HG03558 (cell line): ENCODE data around the gene IL9.

Source experiments
- ATAC-seq: cut with Tn5 transposase; IDR thresholded peaks from one replicate; pipeline ENCODE4 v1.9.1; 2021; ENCODE audit warnings: moderate number of reproducible peaks; ENCODE audit not compliant: unreplicated experiment; ENCODE audit errors: extremely low read depth

The IL9 gene

GRCh38 chr5:135894276-135894675, 1.4 kb downstream of the IL9 start:
- no peak for ATAC-seq

GRCh38 chr5:135891791-135892190, 3.9 kb downstream of the IL9 start:
- no peak for ATAC-seq

DNA sequence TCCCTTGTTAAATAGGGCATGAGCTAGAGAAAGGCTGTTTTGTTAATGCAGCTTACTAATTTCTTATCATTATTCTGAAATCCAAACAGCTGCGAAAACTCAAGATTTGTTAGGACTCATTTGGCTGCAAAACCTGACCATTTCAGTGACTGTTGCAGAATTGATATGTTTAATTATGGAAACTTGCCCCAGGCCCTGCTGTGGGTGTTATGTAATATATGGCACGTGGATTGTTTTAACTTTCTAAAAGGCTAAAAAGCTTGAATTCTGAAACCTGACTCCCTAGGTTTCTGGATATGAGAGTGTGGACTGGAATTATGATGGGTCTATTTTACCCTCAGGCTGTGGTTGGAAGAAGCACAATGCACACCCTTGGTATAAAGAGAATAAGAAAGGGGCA, 4.4 kb downstream of the IL9 start:
- no peak for ATAC-seq

DNA sequence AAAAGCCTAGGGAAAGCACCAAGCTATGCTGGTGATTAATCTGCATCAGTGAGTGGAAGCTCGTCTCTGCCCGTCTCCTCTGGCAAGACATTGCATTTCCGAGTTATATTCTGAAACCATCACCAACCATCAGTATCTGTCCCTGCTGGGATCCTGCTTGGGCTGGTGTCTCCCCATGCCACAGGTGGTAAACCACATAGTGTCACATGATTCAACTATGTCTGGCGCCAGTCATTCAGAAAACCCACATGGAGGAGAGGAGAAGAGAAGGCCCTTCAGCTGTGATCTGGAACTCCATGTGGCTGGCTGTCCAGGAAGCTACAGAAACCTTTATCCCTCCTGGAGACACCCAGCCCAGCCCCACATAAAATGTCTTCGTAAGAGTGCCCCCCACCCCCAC, 4.8 kb downstream of the IL9 start:
- ATAC-seq = peak; percentile 56

DNA sequence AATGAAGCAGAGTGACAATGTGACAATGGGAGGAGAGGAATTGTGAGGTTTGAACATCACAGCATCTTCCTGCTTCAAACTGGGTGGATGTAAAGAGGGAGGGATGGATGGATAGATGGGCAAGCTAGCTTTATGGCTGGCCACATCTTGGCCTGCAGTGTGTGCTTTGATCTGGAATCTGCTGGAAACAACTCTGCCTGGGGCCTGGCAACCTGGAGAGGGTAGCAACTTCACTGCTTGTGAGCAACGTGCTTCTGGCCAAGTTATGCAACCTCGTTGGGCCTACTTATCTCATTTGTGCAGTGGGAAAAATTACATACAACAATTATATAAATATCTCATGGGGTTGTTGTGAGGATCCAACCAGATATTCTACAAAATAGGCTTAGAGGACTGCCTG, 5.3 kb downstream of the IL9 start:
- ATAC-seq = no peak

DNA sequence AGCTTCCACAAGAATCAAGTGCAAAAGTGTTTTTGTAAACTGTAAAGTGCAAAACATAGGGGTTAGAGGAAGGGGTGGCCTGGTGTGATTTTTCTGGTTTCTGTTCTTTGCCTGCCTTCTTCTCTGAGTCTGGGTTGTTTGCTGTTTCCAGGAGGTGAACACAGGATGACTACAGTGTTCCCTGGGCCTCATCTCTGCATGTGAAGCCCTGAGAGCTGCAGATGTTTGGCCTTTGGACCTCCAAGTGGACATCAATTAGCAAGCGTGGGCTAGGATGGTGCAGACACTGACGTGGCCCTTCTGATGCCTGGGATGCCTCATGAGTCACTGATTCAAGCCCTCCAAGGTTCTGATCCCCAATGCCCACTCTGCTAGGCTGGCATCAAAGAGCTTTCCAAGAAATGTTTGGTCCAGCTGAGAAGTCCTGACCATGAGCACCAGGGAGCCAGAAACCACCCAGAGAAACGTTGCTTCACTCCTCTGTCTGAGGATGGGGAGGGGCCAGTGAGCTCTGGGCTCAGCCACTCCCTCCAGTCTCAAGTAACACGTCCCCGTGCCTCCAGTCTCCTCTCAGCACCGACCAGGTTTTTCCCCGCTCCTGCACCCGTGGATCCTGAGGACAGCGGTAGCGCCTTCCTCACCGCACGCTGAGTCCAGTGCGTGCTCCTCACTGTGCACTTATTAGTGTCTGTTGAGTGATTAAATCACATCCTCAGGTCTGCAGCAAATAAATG, 7.6 kb downstream of the IL9 start:
- no peak for ATAC-seq

DNA sequence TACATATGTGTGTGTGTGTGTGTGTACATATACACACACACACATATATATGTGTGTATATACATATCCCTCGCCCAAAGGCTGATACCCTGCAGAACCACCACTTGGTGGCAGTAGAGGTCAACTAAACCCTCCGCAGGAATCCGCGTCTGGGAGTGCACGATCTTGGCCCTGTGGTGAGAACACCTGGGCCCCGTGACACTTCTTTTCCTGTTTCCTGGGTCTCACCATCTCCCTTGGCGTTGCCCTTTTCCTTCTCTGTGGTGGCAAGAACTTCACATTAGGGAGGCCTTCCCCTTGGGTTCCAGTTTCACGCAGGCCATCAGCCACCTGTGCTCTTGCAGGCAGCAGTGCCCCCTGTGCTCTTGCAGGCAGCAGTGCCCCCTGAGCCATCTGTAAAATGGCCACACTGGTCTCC, 8.2 kb downstream of the IL9 start:
- peak; percentile 86 for ATAC-seq

GRCh38 chr5:135886136-135886535, 9.5 kb downstream of the IL9 start:
- no peak for ATAC-seq

GRCh38 chr5:135885031-135885430, 10.6 kb downstream of the IL9 start:
- no peak for ATAC-seq

DNA sequence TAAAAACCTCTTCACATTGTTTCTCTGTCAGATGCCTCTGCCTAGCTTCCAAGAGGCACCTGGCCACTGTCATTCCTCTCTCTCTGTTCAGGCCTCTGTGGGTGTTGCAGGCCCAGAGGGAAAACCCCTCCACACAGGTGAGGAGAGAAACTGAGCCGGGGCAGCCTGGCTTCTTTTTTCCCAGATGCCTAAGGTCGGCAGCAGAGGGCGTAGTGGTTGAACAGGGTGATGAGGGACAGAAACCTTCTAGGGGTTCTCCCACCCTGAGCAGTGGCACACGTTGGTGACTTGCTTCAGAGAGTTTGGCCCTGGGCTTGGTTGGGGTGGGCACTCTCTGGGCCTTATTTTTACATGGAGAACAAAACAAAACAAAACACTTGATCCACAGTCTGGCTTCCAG, 12.2 kb downstream of the IL9 start:
- no peak for ATAC-seq

- ATAC-seq = no peak
These were observed 12.6 kb downstream of the IL9 start for GRCh38 chr5:135883026-135883425.

GRCh38 chr5:135881819-135882218, 13.8 kb downstream of the IL9 start:
- no peak for ATAC-seq

DNA sequence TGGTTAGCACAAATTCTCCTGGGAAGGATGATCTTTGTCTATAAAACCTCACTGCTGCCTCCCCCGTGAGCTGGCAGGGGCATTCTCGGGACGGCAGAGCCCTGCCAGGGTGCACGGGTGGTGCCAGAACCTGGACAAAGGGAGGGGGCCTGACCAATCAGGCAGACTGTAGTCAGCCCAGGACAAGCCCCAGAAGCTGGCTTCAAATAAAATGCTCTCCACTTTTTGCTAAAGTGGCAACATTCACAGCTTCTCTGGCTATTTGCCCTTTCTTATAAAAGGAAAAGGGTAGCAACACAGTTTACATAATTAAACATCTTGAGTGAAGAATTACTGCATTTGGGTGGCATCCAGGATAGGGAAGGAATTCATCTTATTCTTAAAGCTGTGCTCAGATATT, 14.4 kb downstream of the IL9 start:
- no peak for ATAC-seq

GRCh38 chr5:135880801-135881200, 14.8 kb downstream of the IL9 start:
- ATAC-seq = no peak

- ATAC-seq = no peak
These were observed 15.4 kb downstream of the IL9 start for GRCh38 chr5:135880278-135880677.

GRCh38 chr5:135879591-135879990, 16.1 kb downstream of the IL9 start:
- ATAC-seq = no peak

- no peak for ATAC-seq
These were observed 17.5 kb downstream of the IL9 start for GRCh38 chr5:135878156-135878620.

DNA sequence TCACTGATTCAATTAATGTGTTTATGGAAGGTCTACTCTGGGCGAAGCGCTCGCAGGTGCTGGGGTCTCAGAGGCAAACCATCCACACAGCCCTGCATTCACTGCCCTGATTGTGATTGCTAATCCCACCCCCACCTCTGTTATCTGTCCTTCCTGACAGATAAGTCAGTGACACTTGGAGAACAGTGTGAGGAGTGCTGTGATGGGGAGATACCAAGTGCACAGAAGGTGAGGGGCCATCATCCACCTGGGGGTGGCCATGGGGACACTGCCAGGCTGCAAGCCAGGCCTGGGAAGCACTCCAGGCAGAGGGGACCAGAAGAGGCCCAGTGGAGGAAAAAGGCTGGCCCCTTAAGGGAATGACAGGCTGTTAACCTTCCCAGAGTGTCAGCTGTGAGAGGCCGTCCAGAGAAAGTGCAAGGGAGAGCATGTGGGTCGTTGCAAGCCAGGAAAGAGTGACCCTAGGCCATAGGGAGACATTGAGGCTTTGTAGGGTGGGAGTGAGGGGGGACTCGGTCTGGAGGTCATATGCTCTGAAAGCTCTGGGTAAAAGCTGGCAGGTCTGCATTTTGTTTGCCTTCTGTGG, 18.0 kb downstream of the IL9 start:
- no peak for ATAC-seq

DNA sequence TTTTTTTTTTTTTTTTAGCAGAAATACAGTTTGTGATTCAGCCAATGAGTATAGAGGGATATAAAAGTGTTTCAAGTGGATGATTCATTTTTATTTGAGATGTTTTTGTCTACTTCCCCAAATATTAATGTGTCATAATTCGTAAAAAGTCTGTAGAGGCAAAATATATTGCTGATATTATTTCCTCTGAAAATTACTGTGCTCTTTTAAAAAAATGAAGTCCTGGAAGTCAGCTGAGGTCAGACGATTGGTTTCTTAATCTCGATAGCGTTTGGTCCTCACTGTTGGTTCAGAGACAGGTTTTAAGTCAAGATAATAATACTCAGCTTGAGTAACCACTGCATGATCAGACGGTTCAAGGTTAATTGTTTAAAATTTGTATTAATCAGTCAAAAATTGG, 19.5 kb downstream of the IL9 start:
- ATAC-seq = no peak

GRCh38 chr5:135875567-135875966, 20.1 kb downstream of the IL9 start:
- no peak for ATAC-seq

DNA sequence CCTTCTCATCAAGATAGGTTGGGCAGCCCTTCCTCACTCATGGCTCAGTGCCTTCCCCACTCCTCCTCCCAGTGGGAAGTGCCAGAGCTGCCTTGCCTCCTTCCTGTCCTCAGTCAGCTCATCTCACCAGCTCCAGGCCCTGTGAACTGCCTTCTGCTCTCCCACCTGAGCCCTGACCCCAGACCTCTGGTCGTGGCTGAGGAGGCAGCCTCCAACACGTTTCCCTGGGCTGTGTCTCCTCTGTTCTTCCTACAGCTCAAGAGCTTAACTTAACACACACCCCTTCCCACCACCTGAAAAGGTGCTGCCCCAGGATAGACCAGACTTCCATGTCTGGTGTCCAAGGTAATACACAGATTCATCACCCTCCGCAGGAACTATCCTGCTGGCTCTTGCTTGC, 21.2 kb downstream of the IL9 start:
- ATAC-seq = no peak

- no peak for ATAC-seq
These were observed 21.8 kb downstream of the IL9 start for GRCh38 chr5:135873831-135874230.
